ENCODE results near the gene RGS13. TPM values are rescaled to one million over a fixed set of nuclear protein-coding genes. Genes with fewer than 3 reads are reported as not detected.

The RGS13 gene
- total and polyA plus RNA-seq, 12 donors: 0.12 to 0.15 (median 0.13) TPM; not detected in 9

DNA sequence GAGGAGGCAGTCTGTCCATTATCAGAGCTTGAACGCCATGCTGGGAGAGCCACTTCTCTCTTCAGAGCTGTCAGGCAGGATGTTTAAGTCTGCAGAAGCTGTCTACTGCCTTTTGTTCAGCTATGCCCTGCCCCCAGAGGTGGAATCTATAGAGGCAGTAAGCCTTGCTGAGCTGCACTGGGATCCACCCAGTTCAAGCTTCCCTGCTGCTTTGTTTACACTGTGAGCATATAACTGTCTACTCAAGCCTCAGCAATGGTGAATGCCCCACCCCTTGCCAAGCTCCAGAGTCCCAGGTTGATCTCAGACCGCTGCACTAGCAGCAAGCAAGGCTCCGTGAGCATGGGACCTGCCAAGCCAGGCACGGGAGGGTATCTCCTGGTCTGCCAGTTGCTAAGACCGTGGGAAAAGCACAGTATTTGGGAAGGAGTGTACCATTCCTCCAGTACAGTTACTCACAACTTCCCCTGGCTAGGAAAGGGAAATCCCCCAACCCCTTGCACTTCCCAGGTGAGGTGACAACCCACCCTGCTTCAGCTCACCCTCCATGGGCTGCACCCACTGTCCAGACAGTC, 32.5 kb downstream of the RGS13 start:
- H3K4me3 ChIP-seq: no peak overlapping the region
- DNase-seq (no peak), ATAC-seq (no peak)
- no peak overlapping the region for H3K27ac ChIP-seq
- 70 to 83% methylated on average over 5 of the region's 5 CpGs for WGBS, 2 donors
- TF ChIP-seq, protein P1, sequence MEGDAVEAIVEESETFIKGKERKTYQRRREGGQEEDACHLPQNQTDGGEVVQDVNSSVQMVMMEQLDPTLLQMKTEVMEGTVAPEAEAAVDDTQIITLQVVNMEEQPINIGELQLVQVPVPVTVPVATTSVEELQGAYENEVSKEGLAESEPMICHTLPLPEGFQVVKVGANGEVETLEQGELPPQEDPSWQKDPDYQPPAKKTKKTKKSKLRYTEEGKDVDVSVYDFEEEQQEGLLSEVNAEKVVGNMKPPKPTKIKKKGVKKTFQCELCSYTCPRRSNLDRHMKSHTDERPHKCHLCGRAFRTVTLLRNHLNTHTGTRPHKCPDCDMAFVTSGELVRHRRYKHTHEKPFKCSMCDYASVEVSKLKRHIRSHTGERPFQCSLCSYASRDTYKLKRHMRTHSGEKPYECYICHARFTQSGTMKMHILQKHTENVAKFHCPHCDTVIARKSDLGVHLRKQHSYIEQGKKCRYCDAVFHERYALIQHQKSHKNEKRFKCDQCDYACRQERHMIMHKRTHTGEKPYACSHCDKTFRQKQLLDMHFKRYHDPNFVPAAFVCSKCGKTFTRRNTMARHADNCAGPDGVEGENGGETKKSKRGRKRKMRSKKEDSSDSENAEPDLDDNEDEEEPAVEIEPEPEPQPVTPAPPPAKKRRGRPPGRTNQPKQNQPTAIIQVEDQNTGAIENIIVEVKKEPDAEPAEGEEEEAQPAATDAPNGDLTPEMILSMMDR (IDR thresholded peaks at IDR 0.05): no peak
- H3K4me1 ChIP-seq: no peaks in the 10 kb centered on the region
- H3K27me3 ChIP-seq: no peaks in the 10 kb centered on the region
- peaks cover 0 to 15% (median 0%) of the 10 kb centered on the region in 11 donors for H3K9me3 ChIP-seq
- no peaks in the 10 kb centered on the region for H3K36me3 ChIP-seq
- intact Hi-C loops (cut with DNase I): no loop called here

DNA sequence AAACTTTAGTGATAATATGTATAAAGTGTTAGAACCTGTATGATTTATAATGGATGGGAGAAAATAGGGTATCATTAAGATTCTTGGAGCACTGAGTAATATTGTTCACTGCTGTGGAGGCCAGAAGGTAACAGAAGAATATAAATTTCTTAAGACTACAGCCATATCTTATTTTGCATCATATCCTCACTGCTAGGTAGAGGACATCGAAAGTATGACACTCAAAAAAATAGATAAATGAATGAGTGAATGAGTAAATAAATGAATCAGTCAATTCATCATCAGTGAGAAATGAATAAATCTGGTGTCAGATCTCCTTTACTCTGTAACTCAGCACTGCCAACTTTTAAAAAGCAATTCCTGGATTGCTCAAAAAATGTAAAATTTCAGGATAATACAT, 33.2 kb downstream of the RGS13 start:
- H3K27me3 ChIP-seq: no peaks in the 10 kb centered on the region
- H3K4me1 ChIP-seq: no peaks in the 10 kb centered on the region
- TF ChIP-seq, protein P1 (IDR thresholded peaks at IDR 0.05): no peak
- peaks cover 0 to 15% (median 0%) of the 10 kb centered on the region in 11 donors for H3K9me3 ChIP-seq
- H3K27ac ChIP-seq: no peak overlapping the region
- H3K4me3 ChIP-seq: no peak overlapping the region
- WGBS, 2 donors: 88 to 97% methylated on average over 1 of the region's 1 CpG
- intact Hi-C loops (cut with DNase I): no loop called here
- ATAC-seq (no peak), DNase-seq (no peak)
- H3K36me3 ChIP-seq: no peaks in the 10 kb centered on the region

DNA sequence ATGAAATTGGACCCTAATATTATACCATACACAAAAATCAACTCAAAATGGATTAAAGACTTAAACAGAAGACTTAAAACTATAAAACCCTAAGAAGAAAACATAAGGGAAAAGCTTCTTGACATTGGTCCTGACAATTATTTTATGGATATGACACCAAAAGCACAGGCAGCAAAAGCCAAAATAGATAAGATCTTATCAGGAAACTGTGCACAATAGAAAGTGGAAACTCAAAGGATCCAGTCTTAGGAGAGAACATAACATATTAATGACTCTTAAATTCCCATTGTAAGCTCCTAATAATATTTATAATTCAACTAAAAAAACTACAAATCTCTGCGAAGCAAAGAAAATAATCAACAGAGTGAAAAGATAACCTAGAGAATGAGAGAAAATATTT, 39.8 kb downstream of the RGS13 start:
- DNase-seq: no peak
- TF ChIP-seq, protein P1 (IDR thresholded peaks at IDR 0.05): no peak

DNA sequence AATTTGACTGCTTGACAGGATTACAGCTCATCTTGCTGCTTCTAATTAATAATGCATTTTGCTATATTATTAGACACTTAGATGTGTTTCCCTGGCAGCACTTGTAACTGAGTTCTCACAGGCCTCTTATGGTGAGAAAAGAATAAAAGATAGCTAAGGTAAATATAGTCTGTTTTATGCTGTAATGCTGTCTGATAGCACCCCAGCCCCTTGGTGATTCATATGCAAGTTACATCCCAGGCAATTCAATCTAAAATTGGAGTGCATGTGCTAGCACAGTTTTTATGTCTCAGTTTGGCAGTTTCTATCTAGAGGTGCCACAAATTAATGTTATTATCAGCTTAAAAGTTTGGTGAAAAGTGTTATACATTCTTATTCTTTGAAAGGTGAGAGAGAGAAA, 42.2 kb downstream of the RGS13 start:
- intact Hi-C loops (cut with DNase I): no loop called here
- Histone ChIP-seq H3K36me3 (no peaks in the 10 kb centered on the region), H3K9me3 (peaks cover 0 to 2% (median 0%) of the 10 kb centered on the region in 11 donors), H3K4me3 (no peak overlapping the region), H3K27me3 (no peaks in the 10 kb centered on the region), H3K27ac (no peak overlapping the region), H3K4me1 (peaks cover 0 to 6% (median 0%) of the 10 kb centered on the region in 9 donors)
- no peak for DNase-seq
- TF ChIP-seq, protein P1 (IDR thresholded peaks at IDR 0.05): no peak
- ATAC-seq: no peak

More for the DNA sequence above, 39.8 kb downstream of the RGS13 start:
- H3K9me3 ChIP-seq: peaks cover 0 to 6% (median 0%) of the 10 kb centered on the region in 11 donors
- no peak for ATAC-seq
- 27 to 66% methylated on average over 1 of the region's 1 CpG for WGBS, 2 donors
- H3K4me3 ChIP-seq: no peak overlapping the region
- H3K27ac ChIP-seq: no peak overlapping the region
- H3K4me1 ChIP-seq: peaks cover 0 to 6% (median 0%) of the 10 kb centered on the region in 9 donors
- no peaks in the 10 kb centered on the region for H3K36me3 ChIP-seq
- intact Hi-C loops (cut with DNase I): no loop called here
- H3K27me3 ChIP-seq: no peaks in the 10 kb centered on the region

All from heart right ventricle (tissue), 16 donors.